Transverse colon (tissue), 4 donors: ENCODE measurements around the gene UBE2G1.

Experiments
- EP300 ChIP-seq: sonication (generic); formaldehyde crosslinking; IDR thresholded peaks from one replicate; pipeline ENCODE4 v1.6.1; 2017; ENCODE audit warnings: antibody characterized with exemption, low read depth
- POLR2A ChIP-seq: fragments of 450-650 bp; IDR thresholded peaks from one replicate; pipeline ENCODE4 v1.6.1; 2016; ENCODE audit warnings: antibody characterized with exemption, mild to moderate bottlenecking, moderate library complexity
- POLR2AphosphoS5 ChIP-seq, 3 donors: sonication (generic); formaldehyde crosslinking; IDR thresholded peaks; one replicate each; pipeline ENCODE4 v1.6.1; 2016; ENCODE audit warnings: antibody characterized with exemption in 3 of 3
- TF ChIP-seq, protein P1 (sequence below), 5 experiments: fragments of 200-600 bp in 3 of 5; fragments of 450-650 bp in 2 of 5; sonication (generic) in 3 of 5; IDR thresholded peaks; 1 replicate in 2 of 5; 2 replicates in 3 of 5; pipeline ENCODE4 v1.5.1; 2016 to 2017; ENCODE audit warnings: antibody characterized with exemption in 5 of 5, inconsistent platforms in 3 of 5, mild to moderate bottlenecking in 2 of 5, moderate library complexity in 1 of 5

DNA sequence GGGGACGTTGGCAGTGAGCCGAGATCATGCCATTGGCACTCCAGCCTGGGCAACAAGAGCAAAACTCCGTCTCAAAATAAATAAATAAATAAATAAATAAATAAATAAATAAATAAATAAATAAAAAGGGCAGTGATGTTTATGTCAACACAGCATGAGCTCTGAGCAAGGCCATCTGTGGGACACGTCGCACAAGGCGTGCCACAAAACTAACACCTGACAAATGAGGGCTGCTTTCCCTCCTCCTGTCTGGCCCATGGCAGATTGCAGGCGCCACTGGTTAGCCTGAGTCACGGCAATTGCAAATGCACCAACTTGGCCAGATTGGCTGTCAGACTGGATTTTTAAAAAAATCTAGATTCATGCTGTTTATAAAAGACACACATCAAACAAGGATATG, 41.4 kb upstream of the UBE2G1 start:
- TF ChIP-seq, protein P1, sequence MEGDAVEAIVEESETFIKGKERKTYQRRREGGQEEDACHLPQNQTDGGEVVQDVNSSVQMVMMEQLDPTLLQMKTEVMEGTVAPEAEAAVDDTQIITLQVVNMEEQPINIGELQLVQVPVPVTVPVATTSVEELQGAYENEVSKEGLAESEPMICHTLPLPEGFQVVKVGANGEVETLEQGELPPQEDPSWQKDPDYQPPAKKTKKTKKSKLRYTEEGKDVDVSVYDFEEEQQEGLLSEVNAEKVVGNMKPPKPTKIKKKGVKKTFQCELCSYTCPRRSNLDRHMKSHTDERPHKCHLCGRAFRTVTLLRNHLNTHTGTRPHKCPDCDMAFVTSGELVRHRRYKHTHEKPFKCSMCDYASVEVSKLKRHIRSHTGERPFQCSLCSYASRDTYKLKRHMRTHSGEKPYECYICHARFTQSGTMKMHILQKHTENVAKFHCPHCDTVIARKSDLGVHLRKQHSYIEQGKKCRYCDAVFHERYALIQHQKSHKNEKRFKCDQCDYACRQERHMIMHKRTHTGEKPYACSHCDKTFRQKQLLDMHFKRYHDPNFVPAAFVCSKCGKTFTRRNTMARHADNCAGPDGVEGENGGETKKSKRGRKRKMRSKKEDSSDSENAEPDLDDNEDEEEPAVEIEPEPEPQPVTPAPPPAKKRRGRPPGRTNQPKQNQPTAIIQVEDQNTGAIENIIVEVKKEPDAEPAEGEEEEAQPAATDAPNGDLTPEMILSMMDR (IDR thresholded peaks at IDR 0.05), result no peak
- TF ChIP-seq POLR2A, result no peak
- TF ChIP-seq EP300, result no peak
- TF ChIP-seq POLR2AphosphoS5 (IDR thresholded peaks at IDR 0.05), result no peak
